ENCODE results near the gene MFSD1.

MFSD1 gene

GRCh38 chr3:158801696-158802408, at the start of gene MFSD1:
MFSD1 (plus strand) TSS chr3:158802054; CDS start chr3:158802153, 99 bp downstream.
- peak; percentile 78 to 88 for DNase-seq (ENCODE audit: low read depth in 2 of 2)

GRCh38 chr3:158753854-158754253, 48.0 kb upstream of the MFSD1 start:
- no peak for DNase-seq (ENCODE audit: low read depth in 2 of 2)

- DNase-seq (ENCODE audit: low read depth in 2 of 2), result no peak
Observed at GRCh38 chr3:158755421-158755820, 46.4 kb upstream of the MFSD1 start.

- DNase-seq (ENCODE audit: low read depth in 2 of 2), result no peak
Observed at GRCh38 chr3:158761350-158761749, 40.5 kb upstream of the MFSD1 start.

- DNase-seq (ENCODE audit: low read depth in 2 of 2), result no peak
Observed at GRCh38 chr3:158762701-158763100, 39.2 kb upstream of the MFSD1 start.

GRCh38 chr3:158763421-158763820, 38.4 kb upstream of the MFSD1 start:
- DNase-seq (ENCODE audit: low read depth in 2 of 2), result no peak

- DNase-seq (ENCODE audit: low read depth in 2 of 2), result no peak
Observed at GRCh38 chr3:158765518-158766205, 36.2 kb upstream of the MFSD1 start.

- DNase-seq (ENCODE audit: low read depth in 2 of 2), result no peak
Observed at GRCh38 chr3:158766364-158766763, 35.5 kb upstream of the MFSD1 start.

- no peak for DNase-seq (ENCODE audit: low read depth in 2 of 2)
Observed at GRCh38 chr3:158768361-158768787, 33.5 kb upstream of the MFSD1 start.

GRCh38 chr3:158768881-158769543, 32.8 kb upstream of the MFSD1 start:
- no peak for DNase-seq (ENCODE audit: low read depth in 2 of 2)

- DNase-seq (ENCODE audit: low read depth in 2 of 2), result no peak
Observed at GRCh38 chr3:158769549-158769948, 32.3 kb upstream of the MFSD1 start.

GRCh38 chr3:158769952-158770740, 31.7 kb upstream of the MFSD1 start:
- DNase-seq (ENCODE audit: low read depth in 2 of 2), result no peak

- DNase-seq (ENCODE audit: low read depth in 2 of 2), result no peak
Observed at GRCh38 chr3:158770741-158771350, 31.0 kb upstream of the MFSD1 start.

GRCh38 chr3:158771577-158771976, 30.3 kb upstream of the MFSD1 start:
- DNase-seq (ENCODE audit: low read depth in 2 of 2), result no peak

GRCh38 chr3:158771982-158772381, 29.9 kb upstream of the MFSD1 start:
- DNase-seq (ENCODE audit: low read depth in 2 of 2), result no peak

- DNase-seq (ENCODE audit: low read depth in 2 of 2), result no peak
Observed at GRCh38 chr3:158773166-158773565, 28.7 kb upstream of the MFSD1 start.

GRCh38 chr3:158773845-158774830, 27.7 kb upstream of the MFSD1 start:
- no peak for DNase-seq (ENCODE audit: low read depth in 2 of 2)

- DNase-seq (ENCODE audit: low read depth in 2 of 2), result no peak
Observed at GRCh38 chr3:158774965-158775364, 26.9 kb upstream of the MFSD1 start.

GRCh38 chr3:158775426-158776410, 26.1 kb upstream of the MFSD1 start:
- DNase-seq (ENCODE audit: low read depth in 2 of 2), result no peak

All from stimulated activated CD4-positive, alpha-beta T cell treated with anti-CD3 and anti-CD28 coated beads, Interleukin-4, amount 100 ng/mL, for 48 hours (primary cell).